SK-N-MC (cell line): ENCODE data around the gene DHRS9.

Source experiments
- DNase-seq: peaks from one replicate; pipeline ENCODE4 v3.0.0-alpha.2; 2011; ENCODE audit warnings: low read depth, low spot score
- H3K27ac ChIP-seq: fragments of 200-600 bp; sonication (generic); 2 replicates; pipeline ENCODE4 v1.5.1; 2016; ENCODE audit warnings: mixed run types
- H3K36me3 ChIP-seq: fragments of 200-600 bp; sonication (generic); 2 replicates; pipeline ENCODE4 v1.6.1; 2017; ENCODE audit warnings: antibody characterized with exemption, low read length, mixed read lengths; ENCODE audit not compliant: insufficient read depth
- H3K4me3 ChIP-seq: fragments of 200-600 bp; sonication (generic); 2 replicates; pipeline ENCODE4 v1.5.1; 2016
- H3K9ac ChIP-seq: fragments of 200-600 bp; sonication (generic); 2 replicates; pipeline ENCODE4 v1.8.0; 2017; ENCODE audit warnings: mixed run types, mixed read lengths; ENCODE audit not compliant: insufficient read length
- H3K9me3 ChIP-seq: fragments of 200-600 bp; sonication (generic); 2 replicates; pipeline ENCODE4 v1.6.1; 2017; ENCODE audit warnings: low read depth, mild to moderate bottlenecking, antibody characterized with exemption, low read length, moderate library complexity, mixed read lengths
- EZH2 ChIP-seq: fragments of 200-600 bp; sonication (generic); IDR thresholded peaks from one replicate; pipeline ENCODE4 v1.6.1; 2017; ENCODE audit warnings: antibody characterized with exemption
- FOXP2 ChIP-seq: optimal IDR thresholded peaks from 2 replicates; pipeline ENCODE3; 2011; ENCODE audit warnings: mild to moderate bottlenecking, moderate library complexity; ENCODE audit not compliant: insufficient read depth; ENCODE audit errors: extremely low read length, control extremely low read depth
- POLR2AphosphoS5 ChIP-seq: IDR thresholded peaks from 2 replicates; pipeline ENCODE4 v1.6.1; 2012; ENCODE audit warnings: mild to moderate bottlenecking, low read depth, low read length, borderline replicate concordance

DHRS9 gene

GRCh38 chr2:169072163-169072925 is 3.0 kb downstream of the DHRS9 start:
- no peaks in the 10 kb centered on the region for H3K36me3 ChIP-seq
- H3K9me3 ChIP-seq = no peaks in the 10 kb centered on the region
- H3K27ac ChIP-seq = no peak overlapping the region
- H3K9ac ChIP-seq = no peak overlapping the region
- H3K4me3 ChIP-seq = no peak overlapping the region
- no peak for TF ChIP-seq FOXP2
- TF ChIP-seq POLR2AphosphoS5 = no peak
- no peak for TF ChIP-seq EZH2
- DNase-seq = no peak

- no peak for DNase-seq
- no peaks in the 10 kb centered on the region for H3K9me3 ChIP-seq
- H3K9ac ChIP-seq = no peak overlapping the region
- H3K27ac ChIP-seq = no peak overlapping the region
- H3K4me3 ChIP-seq = no peak overlapping the region
- TF ChIP-seq EZH2 = no peak
- no peak for TF ChIP-seq POLR2AphosphoS5
- no peak for TF ChIP-seq FOXP2
- H3K36me3 ChIP-seq = no peaks in the 10 kb centered on the region
Measured at GRCh38 chr2:169073211-169073962, 4.0 kb downstream of the DHRS9 start.

- DNase-seq = no peak
- no peak overlapping the region for H3K9ac ChIP-seq
- H3K9me3 ChIP-seq = no peaks in the 10 kb centered on the region
- TF ChIP-seq FOXP2 (no peak), EZH2 (no peak), POLR2AphosphoS5 (no peak)
- no peak overlapping the region for H3K4me3 ChIP-seq
- no peaks in the 10 kb centered on the region for H3K36me3 ChIP-seq
- no peak overlapping the region for H3K27ac ChIP-seq
Measured at GRCh38 chr2:169073963-169074751, 4.8 kb downstream of the DHRS9 start.

GRCh38 chr2:169077674-169078240 is 8.4 kb downstream of the DHRS9 start:
- no peak overlapping the region for H3K4me3 ChIP-seq
- H3K27ac ChIP-seq = no peak overlapping the region
- H3K9me3 ChIP-seq = no peaks in the 10 kb centered on the region
- H3K36me3 ChIP-seq = no peaks in the 10 kb centered on the region
- no peak for DNase-seq
- no peak overlapping the region for H3K9ac ChIP-seq
- TF ChIP-seq POLR2AphosphoS5 (no peak), EZH2 (no peak), FOXP2 (no peak)

GRCh38 chr2:169080250-169081069 is 11.1 kb downstream of the DHRS9 start:
- H3K9me3 ChIP-seq = no peaks in the 10 kb centered on the region

GRCh38 chr2:169081551-169081950 is 12.2 kb downstream of the DHRS9 start:
- no peaks in the 10 kb centered on the region for H3K36me3 ChIP-seq
- H3K4me3 ChIP-seq = no peak overlapping the region
- no peak for TF ChIP-seq FOXP2
- no peak overlapping the region for H3K9ac ChIP-seq
- H3K27ac ChIP-seq = no peak overlapping the region
- H3K9me3 ChIP-seq = no peaks in the 10 kb centered on the region
- DNase-seq = no peak

More at GRCh38 chr2:169080250-169081069, 11.1 kb downstream of the DHRS9 start:
- H3K27ac ChIP-seq = no peak overlapping the region
- H3K4me3 ChIP-seq = no peak overlapping the region
- no peak overlapping the region for H3K9ac ChIP-seq
- no peaks in the 10 kb centered on the region for H3K36me3 ChIP-seq
- no peak for DNase-seq
- TF ChIP-seq POLR2AphosphoS5 = no peak

- H3K27ac ChIP-seq = no peak overlapping the region
- H3K4me3 ChIP-seq = no peak overlapping the region
- no peak for DNase-seq
- no peaks in the 10 kb centered on the region for H3K36me3 ChIP-seq
- TF ChIP-seq POLR2AphosphoS5 = no peak
- H3K9ac ChIP-seq = no peak overlapping the region
- no peaks in the 10 kb centered on the region for H3K9me3 ChIP-seq
Measured at GRCh38 chr2:169082995-169083394, 13.6 kb downstream of the DHRS9 start.

- H3K4me3 ChIP-seq = no peak overlapping the region
- no peaks in the 10 kb centered on the region for H3K36me3 ChIP-seq
- no peak overlapping the region for H3K27ac ChIP-seq
- no peak for DNase-seq
- no peak overlapping the region for H3K9ac ChIP-seq
- H3K9me3 ChIP-seq = no peaks in the 10 kb centered on the region
- TF ChIP-seq EZH2 (no peak), FOXP2 (no peak), POLR2AphosphoS5 (no peak)
Measured at GRCh38 chr2:169086893-169087467, 17.6 kb downstream of the DHRS9 start.
